ENCODE results near the gene HMGN3.

HMGN3 gene

DNA sequence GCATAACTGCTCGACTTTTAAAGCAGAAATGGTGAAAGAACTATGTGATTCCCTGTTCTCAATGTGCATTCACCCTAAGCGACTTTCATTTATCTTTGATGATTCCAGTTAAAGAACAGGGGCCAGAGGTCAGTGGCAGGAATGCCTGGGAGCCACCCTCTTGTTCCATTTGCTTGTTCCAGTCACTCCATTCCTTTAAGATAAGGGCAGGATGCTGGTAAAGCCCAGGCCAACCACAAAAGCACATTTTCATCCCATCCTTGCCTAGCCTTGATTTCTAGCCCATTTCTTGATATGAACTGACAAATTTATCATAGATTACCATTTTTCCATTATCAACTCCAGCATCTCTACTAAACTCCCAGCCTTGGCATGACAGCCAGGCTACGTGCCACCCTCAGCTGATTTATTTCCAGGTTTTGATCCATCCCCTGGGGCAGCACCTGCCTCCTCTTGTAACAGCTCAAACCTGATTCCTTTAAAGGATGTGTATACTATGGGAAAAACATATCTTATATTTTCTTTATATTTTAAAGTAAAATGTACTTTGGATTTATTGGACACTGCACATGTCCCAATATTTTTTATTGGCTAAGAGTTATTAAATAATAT lies 19.2 kb downstream of the HMGN3 start:
- peak; percentile 74 for TF ChIP-seq GATA2 (IDR thresholded peaks at IDR 0.05; ENCODE audit: low read depth, low read length)
- no peak for TF ChIP-seq GATA3 (IDR thresholded peaks at IDR 0.05; ENCODE audit: low read depth, low read length)

DNA sequence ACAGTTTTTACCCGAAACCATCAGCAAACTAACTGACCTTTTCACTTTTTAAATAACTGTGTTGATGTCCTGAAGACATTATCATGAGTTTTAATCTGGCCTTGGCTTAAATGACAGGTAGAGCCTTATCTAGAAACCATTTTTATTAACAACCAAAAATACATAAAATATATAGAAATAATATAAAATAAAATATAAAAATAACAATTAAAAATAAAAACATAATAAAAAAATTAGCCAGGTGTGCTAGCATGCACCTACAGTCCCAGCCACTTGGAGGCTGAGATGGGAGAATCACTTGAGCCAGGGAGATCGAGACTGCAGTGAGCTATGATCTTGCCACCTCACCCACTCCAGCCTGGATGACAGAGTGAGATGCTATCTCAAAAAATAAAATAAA lies 21.6 kb downstream of the HMGN3 start:
- TF ChIP-seq GATA3 (IDR thresholded peaks at IDR 0.05; ENCODE audit: low read depth, low read length) (no peak), GATA2 (IDR thresholded peaks at IDR 0.05; ENCODE audit: low read depth, low read length) (no peak)

DNA sequence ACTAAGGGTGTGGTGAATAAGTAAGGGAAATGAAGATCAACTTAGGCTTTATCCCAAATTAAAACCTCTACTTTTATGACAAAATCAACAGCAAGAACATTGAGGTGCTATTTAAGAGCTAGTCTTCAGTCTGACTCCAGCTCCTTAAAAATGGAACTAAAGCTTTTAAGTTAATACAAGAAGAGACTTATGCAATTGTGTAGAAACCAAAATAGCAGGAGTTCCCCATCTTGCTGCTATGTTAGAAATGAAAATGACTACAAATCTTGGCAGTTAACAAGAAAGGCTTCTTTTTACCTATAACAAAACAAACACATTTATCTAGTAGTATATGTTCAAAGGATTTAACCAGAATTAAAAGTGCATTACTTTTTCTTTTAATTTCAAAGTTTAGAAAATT lies 25.7 kb downstream of the HMGN3 start:
- no peak for TF ChIP-seq GATA2 (IDR thresholded peaks at IDR 0.05; ENCODE audit: low read depth, low read length)
- no peak for TF ChIP-seq GATA3 (IDR thresholded peaks at IDR 0.05; ENCODE audit: low read depth, low read length)

DNA sequence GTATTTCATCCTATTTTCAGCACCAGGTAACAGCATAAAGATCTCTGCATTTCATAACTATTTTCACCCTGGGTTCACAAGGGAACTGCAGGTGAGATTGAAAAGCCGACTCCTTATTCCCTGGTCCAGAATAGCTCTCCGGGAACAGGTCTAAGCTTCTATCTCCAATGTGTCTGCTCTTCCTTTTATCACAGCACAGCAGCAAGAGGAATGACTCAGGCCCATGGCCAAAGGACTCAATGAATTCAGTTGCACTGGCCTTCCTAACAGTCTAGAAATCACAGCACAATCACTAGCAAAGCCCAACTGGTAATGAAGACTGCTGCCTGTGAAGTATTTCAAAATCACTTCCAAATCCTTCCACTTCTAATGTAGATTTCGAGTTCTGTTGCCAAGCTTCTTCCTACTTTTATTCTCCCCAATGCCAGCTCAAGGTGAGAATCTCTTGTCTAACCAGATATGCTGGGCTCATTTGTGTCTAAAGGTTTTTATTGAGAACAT lies 30.7 kb downstream of the HMGN3 start:
- TF ChIP-seq GATA2 (IDR thresholded peaks at IDR 0.05; ENCODE audit: low read depth, low read length): no peak
- TF ChIP-seq GATA3 (IDR thresholded peaks at IDR 0.05; ENCODE audit: low read depth, low read length): no peak

DNA sequence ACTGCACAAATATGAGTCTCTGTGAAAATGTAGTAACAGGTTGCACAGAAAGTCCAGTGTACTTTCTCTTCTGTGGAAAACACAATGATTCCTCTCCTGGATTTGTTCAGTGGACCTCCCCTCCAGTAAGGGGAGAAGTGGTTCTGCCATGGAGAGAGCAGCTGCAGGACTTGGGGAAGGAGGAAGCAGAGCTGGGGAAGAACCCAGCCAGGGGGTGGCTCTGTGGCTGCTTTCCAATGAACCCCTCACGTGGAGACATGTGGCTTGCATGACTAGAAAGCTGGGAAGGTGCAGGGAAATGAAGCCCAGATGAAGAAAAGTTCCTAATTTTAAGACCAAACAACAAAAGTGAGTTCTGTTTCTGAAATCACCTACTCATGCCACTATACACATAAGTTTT lies 31.9 kb downstream of the HMGN3 start:
- no peak for TF ChIP-seq GATA2 (IDR thresholded peaks at IDR 0.05; ENCODE audit: low read depth, low read length)
- TF ChIP-seq GATA3 (IDR thresholded peaks at IDR 0.05; ENCODE audit: low read depth, low read length): no peak

DNA sequence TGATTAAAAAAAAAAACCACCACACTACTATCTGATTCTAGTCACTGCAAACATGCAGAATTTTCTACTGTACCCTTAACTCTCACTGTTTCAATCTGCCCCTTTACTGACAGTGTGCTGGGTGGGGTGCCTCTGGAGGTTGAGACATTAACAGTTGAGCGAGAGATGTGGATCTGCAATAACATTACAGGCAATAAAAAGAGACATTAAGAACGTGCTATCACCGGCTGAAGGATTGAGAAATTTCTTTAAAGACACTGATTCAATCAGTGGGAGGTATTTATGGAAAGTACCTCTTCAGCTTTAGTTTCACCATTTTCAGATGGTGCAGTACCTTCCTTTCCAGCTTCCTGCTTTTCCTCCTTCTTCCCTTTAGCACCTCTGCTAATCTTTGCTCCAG lies 32.5 kb downstream of the HMGN3 start:
- TF ChIP-seq GATA3 (IDR thresholded peaks at IDR 0.05; ENCODE audit: low read depth, low read length) (no peak), GATA2 (IDR thresholded peaks at IDR 0.05; ENCODE audit: low read depth, low read length) (no peak)

DNA sequence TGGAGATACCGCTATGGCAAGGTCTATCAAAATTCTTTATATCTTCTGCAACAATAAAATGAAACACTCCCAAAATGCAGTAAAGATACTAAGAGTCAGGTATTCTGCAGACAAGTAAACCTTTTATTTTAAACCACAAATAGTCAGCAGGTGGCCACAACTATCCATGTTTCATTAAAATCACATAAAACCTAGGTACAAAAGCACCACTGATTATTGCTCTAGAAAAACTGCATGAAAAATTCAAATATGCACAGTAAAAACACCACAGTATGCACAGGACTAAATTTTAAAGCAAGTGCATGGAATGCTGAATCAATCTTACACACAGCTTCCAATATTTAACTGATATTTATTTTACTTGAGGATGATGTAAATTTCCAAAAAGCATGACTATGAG lies 33.3 kb downstream of the HMGN3 start:
- TF ChIP-seq GATA3 (IDR thresholded peaks at IDR 0.05; ENCODE audit: low read depth, low read length) (no peak), GATA2 (IDR thresholded peaks at IDR 0.05; ENCODE audit: low read depth, low read length) (no peak)

DNA sequence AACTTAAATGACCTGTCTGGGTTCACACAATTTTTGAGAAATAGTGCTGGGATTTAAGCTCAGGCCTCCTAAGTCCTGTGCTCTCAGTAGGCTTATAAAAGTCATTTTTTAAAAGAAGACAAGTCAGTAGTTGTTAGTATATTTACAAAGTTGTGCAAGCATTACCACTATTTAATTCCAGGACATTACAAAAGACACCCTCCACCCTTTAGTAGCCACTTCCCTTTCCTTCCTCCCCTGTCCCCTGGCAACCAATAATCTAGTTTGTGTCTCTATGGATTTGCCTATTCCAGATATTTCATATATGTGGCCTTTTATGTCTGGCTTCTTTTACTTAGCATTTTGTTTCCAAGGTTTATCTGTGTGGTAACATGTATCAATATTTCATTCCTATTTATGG lies 37.6 kb downstream of the HMGN3 start:
- no peak for TF ChIP-seq GATA3 (IDR thresholded peaks at IDR 0.05; ENCODE audit: low read depth, low read length)
- no peak for TF ChIP-seq GATA2 (IDR thresholded peaks at IDR 0.05; ENCODE audit: low read depth, low read length)

DNA sequence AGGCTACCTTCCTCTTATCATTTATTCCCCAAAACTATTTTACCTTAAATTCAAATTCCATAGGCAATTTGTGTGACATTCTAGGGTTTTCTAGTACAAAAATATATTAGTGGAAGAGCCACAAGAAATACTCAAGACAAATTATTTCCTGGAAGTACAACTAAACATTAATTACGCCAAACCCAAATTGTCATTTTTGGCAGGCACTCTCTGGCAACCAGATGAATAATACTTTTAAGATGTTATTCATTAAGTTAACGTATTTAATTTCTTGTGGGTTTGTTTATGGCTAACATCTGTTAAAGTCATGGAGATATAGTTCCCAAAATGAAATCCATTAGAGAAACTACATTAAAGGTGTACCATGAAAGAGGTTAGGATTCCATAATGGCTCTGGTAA lies 40.5 kb downstream of the HMGN3 start:
- TF ChIP-seq GATA3 (IDR thresholded peaks at IDR 0.05; ENCODE audit: low read depth, low read length): no peak
- no peak for TF ChIP-seq GATA2 (IDR thresholded peaks at IDR 0.05; ENCODE audit: low read depth, low read length)

DNA sequence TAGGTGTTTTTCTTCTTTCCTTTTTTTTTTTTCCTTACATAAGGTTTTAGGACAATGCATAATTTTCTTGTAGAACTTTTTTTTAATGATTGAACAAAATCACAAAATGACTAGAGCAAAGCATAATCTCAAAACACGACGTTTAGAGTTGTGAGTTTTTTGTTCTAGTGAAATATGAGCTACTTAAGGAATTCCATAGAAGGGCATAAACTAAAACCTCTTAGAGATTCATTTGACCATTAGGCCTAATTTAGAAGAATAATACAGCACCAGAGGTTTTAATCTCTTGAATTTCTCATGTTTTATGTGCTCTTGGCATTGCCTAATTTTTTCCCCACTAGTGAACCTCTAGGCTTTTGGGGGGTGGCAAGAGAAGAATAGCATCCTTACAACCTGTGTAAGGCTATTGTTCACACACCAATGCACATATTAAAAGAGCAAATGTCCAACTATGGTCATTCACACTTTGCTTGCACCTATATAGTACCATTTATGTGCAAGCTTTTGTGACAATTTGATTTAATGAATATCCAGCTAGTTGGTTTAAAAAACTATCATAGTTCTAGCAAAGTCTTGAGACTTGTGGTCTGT lies 44.6 kb downstream of the HMGN3 start:
- TF ChIP-seq GATA2 (IDR thresholded peaks at IDR 0.05; ENCODE audit: low read depth, low read length): no peak
- TF ChIP-seq GATA3 (IDR thresholded peaks at IDR 0.05; ENCODE audit: low read depth, low read length): no peak

DNA sequence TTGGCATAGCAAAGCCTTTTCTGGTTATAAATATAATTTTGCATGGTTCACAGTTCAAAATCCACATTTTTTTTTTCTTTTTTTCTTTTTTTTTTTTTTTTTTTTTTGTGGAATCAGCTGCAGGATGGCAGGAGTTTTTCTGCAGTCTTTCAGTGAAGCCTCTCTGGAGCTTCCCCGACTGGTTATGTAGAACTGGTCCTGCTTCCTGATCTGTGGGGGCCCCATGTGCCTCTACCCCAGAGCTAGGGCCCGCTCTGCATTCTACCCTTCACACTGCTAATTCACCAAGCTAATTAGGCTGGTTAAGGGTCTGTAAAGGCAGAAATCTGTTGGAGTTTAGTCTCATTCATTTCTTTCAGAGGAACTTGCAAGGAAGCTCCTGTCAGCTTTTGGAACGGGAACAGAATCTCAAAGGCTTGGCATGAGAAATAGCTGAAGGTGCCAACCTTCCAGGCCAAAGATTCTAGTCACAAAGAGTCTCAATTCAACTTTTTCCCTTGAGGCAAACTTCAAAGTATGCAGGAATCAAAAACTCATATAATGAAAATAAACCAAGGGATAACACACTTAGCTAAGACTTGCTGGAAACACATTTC lies 45.5 kb downstream of the HMGN3 start:
- no peak for TF ChIP-seq GATA2 (IDR thresholded peaks at IDR 0.05; ENCODE audit: low read depth, low read length)
- no peak for TF ChIP-seq GATA3 (IDR thresholded peaks at IDR 0.05; ENCODE audit: low read depth, low read length)

DNA sequence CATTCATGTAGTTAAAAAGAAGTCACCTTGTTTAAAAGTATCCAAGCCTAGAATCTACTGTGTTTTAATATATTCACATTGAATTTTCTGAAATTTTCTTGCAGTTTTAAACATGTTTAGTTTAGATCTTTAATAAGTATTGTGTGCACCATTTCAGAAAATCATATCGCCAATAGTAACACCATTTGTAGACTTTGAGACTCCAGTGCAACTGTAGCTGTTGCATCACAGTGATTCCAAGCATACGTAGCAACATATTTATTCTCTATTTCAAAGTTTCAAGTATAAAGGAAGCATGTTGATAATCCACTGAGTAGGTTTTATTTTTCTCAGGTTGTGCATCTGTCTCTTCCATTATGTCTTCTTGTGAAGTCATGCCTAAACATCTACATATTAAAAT lies 46.4 kb downstream of the HMGN3 start:
- TF ChIP-seq GATA3 (IDR thresholded peaks at IDR 0.05; ENCODE audit: low read depth, low read length): no peak
- TF ChIP-seq GATA2 (IDR thresholded peaks at IDR 0.05; ENCODE audit: low read depth, low read length): no peak

DNA sequence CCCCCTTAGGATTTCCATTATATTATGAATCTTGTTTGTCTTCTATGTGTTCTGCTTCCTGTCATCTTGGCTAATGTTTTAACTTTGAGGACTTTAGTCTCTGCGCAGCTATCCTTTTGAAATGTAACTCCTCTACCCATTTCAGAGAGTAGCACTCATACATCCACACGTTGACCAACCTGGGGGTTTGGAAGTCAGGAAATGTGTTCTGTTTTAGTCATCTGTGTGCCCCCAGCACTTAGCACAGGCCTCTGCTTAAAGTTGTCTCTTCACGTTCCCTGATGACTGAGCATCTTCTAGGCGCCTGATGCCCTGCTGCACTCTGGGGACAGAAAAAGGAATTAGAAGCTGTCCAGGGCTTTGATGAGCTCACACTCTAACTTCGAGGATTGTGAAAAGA lies 47.9 kb downstream of the HMGN3 start:
- TF ChIP-seq GATA2 (IDR thresholded peaks at IDR 0.05; ENCODE audit: low read depth, low read length) (no peak), GATA3 (IDR thresholded peaks at IDR 0.05; ENCODE audit: low read depth, low read length) (no peak)

DNA sequence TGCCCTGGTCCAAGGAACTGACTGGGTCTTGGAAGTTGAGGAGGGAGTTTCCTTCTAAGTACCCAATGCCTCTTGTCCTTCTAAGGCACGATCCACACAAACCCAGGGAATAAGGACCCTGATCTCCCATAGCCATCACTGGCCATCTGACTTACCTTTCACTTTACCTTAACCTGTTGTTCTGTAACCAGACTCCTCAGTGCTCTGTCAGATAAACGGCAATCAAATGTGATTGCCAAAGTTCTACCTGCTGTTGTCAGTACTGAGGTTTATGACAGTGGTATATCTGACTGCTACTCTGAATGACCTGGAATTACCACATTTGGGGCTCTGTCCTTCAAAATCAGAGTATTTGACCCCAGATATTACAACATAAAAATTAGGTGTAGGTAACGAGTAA lies 49.8 kb downstream of the HMGN3 start:
- no peak for TF ChIP-seq GATA2 (IDR thresholded peaks at IDR 0.05; ENCODE audit: low read depth, low read length)
- TF ChIP-seq GATA3 (IDR thresholded peaks at IDR 0.05; ENCODE audit: low read depth, low read length): no peak

DNA sequence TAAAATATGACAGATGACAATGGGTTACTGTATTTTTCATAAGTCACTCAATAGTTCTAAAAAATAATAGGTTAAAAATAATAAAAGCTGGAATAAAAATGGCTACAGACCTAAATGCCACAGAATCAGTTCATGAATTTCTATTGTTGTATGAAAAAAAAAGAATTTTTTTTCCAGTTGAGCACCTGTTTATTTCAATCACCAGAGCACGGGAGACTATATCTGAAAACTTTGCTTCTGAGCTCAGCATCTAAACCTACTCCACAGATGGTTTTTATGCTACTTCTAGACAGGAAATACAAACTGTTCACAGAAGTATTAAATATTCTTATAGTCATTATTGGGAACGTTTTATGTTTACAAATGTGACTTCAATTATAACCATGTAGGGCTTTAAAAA lies 50.4 kb downstream of the HMGN3 start:
- no peak for TF ChIP-seq GATA2 (IDR thresholded peaks at IDR 0.05; ENCODE audit: low read depth, low read length)
- TF ChIP-seq GATA3 (IDR thresholded peaks at IDR 0.05; ENCODE audit: low read depth, low read length): no peak

Measured in SH-SY5Y (cell line).